Dedifferentiated amniotic fluid mesenchymal stem cell (primary cell): ENCODE data around the gene EPHA6.
"Not testable (repeated sequence)": the region's sequence is repeated elsewhere in the genome, so short reads cannot be mapped to it uniquely, and the experiment has no call there.

Experiments
- DNase-seq: peaks from one replicate; pipeline ENCODE4 v3.0.0-alpha.2; 2016; ENCODE audit errors: extremely low spot score

The EPHA6 gene

GRCh38 chr3:96915445-96915844 is 101.1 kb downstream of the EPHA6 start:
- no peak for DNase-seq

DNA sequence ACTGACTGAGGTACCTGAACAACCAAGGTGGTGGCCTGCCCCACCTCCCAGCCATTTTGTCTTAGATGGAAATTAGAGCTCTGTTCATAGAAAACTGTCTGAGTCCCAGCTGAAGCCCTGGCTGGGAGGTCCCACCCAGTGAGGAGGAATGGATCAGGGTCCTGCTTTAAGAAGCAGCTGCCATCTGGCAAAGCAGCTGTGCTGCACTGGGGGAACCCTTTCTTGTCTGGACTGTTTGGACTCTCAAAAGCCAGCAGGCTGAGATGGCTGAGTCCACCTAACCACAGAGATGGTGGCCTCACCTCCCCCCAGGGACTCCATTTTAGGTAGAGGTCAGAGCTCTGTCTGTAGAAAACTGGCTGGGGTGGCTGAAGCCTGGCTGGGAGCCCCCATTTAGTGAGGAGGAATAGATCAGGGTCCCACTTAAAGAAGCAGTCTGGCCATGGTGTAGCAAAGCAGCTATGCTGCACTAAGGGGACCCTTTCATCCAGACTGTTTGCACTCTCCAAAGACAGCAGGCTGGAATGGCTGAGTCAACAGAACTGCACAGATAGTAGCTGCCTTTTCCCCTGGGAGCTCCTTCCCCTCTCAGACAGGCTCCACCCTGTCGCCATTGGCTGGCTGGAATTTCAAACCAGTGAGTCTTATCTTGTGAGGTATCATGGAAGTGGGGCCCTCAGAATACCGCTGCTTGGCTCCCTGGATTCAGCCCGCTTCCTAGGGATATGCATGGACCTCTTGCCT is 116.9 kb downstream of the EPHA6 start:
- no peak for DNase-seq

- not testable (repeated sequence) for DNase-seq
Measured at GRCh38 chr3:96942131-96942530, 127.7 kb downstream of the EPHA6 start.

DNA sequence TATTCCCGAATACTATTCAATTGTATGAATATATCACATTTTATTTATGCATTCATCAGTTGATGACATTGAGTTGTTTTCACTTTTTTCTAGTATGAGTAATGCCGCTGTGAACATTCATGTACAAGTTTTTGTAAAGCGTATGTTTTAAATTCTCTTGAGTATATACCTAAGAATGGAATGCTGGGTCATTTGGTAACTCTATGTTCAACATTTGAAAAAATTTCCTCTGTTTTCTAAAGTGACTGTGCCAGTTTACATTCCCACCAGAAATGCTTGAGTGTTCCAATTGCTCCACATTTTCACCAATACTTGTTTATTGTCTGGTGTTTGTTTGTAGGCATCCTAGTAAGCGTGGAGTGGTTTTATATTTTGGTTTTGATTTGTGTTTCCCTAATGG is 144.5 kb downstream of the EPHA6 start:
- peak; percentile 25 for DNase-seq

DNA sequence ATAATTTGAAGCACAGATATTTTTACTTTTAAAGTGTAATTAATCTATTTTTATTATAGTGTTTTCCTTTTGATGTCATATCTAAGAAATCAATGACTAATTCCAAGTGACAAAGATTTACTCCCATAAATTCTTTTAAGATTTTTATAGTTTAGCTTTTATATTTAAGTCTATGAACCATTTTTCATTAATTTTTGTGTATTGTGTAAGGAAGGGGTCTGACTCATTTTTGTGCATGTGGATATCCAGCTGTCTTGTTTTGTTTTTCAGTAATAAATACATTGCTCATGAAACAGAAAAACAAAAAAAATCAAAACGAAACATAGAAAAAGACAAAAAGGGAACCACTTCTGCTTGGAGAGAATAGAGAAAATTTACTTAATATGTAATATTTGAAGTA is 145.1 kb downstream of the EPHA6 start:
- DNase-seq = peak; percentile 28

DNA sequence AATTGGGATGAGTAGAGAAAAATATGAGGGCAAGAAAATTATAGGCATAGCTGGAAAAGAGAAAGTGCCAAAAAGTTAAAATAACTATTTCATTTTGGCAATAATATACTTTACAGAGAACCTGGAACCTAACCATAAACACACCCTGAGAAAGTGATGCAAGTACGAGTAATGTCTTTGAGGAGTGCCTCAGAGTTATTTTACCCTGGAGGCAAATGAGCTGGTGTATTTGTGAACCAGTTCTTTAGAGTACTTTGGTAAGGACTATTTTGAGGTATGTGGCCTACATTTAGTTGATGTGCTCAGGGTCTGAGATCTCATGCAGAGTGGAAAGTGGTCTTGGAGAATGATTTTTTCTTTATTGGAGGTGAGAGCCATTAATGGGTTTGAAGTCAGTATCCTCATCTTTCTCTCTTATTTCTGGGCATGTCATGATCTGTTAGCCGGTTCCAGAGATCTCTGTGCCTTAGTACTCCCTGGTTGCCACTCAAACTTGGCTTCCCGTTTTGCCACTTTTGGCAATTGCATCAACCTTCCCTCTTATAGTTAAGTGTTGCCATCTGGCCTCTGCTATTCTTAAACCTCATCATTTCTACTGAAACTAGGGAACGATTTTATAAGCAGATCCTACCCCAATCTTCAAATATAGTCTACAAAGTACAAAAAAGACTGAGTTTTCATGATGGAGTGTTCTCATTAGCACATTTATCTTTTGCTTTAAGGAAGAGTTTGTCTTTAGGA is 145.7 kb downstream of the EPHA6 start:
- DNase-seq = peak; percentile 93

GRCh38 chr3:96960661-96961330 is 146.4 kb downstream of the EPHA6 start:
- no peak for DNase-seq

DNA sequence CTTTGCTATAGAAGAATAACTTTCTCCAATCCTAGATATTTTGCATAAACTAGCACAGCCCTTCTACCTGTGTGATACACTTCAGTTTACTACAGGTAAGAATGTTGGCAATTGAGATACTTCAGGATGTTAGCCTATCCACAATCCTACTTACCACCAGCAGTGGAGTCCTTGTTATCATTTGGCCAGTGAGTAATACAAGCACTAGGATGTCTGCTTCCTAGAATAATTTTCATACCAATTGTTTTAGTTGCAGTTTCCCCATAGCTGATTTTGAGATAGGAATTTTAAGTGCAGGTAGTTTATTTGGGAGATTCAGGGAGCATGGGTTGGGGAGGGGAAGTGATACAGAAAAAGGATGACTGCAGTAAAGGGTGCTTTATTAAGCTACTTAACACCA is 147.2 kb downstream of the EPHA6 start:
- DNase-seq = no peak

- no peak for DNase-seq
Measured at GRCh38 chr3:96966181-96966929, 152.0 kb downstream of the EPHA6 start.

DNA sequence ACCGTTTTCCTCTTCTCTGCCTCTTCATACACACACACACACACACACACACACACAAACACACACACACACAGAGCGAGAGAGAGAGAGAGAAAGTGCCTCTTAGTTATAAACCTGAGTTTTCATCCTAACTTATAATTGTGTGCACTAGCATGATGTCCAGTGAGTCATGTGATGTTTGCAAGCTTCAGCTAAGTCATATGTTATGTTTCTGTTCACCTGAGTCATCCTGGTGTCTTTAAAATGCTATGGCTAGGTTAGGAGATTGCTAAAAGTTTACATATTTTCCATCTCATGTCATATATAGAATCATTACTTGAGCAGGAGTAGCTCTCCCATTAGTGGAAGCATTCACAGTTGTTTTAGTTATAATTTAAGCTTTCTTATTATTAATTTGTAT is 155.8 kb downstream of the EPHA6 start:
- DNase-seq = no peak

- no peak for DNase-seq
Measured at GRCh38 chr3:96977671-96978070, 163.3 kb downstream of the EPHA6 start.

- not testable (repeated sequence) for DNase-seq
Measured at GRCh38 chr3:96983716-96984115, 169.3 kb downstream of the EPHA6 start.

GRCh38 chr3:96986241-96986640 is 171.8 kb downstream of the EPHA6 start:
- DNase-seq = no peak

GRCh38 chr3:96991231-96991630 is 176.8 kb downstream of the EPHA6 start:
- no peak for DNase-seq

- DNase-seq = no peak
Measured at GRCh38 chr3:96991800-96992365, 177.5 kb downstream of the EPHA6 start.

GRCh38 chr3:96994988-96995387 is 180.6 kb downstream of the EPHA6 start:
- no peak for DNase-seq

DNA sequence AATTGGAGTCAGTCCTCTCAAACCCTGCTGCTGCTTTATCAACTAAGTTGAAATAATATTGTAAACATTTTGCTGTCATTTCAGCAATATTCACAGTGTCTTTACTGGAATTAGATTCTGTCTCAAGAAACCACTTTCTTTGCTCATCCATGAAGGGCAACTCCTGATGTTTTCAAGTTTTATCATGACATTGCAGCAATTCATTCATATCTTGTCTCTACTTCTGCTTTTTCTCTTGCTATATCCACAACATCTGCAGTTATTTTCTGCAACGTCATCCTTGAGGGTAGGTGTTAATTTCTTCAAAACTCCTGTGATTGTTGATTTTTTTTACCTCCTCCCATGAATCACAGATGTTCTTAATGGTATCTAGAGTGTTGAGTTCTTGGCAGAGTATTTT is 181.6 kb downstream of the EPHA6 start:
- DNase-seq = no peak

DNA sequence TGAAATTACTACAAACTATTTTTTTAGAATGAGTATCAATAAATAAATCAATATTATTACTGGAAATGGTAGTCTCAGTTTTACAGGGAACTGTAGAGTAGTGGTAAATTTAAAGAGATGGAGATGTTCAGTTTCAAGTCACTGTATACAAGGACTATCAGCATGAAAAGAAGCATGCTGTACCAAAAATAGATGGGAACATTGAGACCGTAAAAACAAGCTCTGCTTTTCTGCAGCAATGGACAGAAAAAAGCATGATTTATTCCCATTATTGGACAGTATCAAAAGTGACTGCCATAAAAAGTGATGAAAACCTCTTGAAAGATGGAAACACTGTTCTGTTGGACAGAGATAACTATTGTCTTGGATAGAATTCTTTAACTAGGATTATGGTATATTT is 187.2 kb downstream of the EPHA6 start:
- no peak for DNase-seq

- no peak for DNase-seq
Measured at GRCh38 chr3:97009427-97010019, 195.1 kb downstream of the EPHA6 start.

GRCh38 chr3:97010881-97011657 is 196.7 kb downstream of the EPHA6 start:
- DNase-seq = no peak

DNA sequence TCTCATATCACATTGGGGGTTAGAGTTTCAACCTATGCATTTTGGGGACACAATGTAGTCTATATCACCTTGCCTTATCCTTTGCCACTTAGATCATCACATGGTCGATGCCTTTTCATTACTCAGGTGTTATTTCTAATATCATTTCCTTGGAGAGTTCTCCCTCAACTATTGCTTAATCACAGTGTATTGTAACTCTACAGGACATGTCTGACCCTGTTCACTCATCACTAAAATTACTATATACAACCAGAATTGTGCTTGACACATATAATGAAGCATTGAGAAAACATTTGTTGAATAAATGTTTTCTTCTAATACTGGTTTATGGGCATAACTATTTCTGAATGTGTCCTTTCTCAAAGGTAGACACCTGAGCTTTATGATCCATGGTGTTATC is 207.4 kb downstream of the EPHA6 start:
- DNase-seq = no peak
